GM10266 (cell line): ENCODE results near the gene TRAF4.

Experiments
- DNase-seq: peaks from one replicate; pipeline ENCODE4 v3.0.0; 2012; ENCODE audit errors: extremely low spot score
- CTCF ChIP-seq: IDR thresholded peaks from 2 replicates; pipeline ENCODE4 v1.5.1; 2012; ENCODE audit warnings: mild to moderate bottlenecking, low read depth; ENCODE audit not compliant: control insufficient read depth, insufficient read depth; ENCODE audit errors: missing control alignments

The TRAF4 gene

GRCh38 chr17:28743243-28744103 lies at the start of gene TRAF4:
Gene TRAF4, plus strand, starts transcription at chr17:28744011. Its CDS starts 102 bp downstream, at chr17:28744113.
- DNase-seq, result peak; percentile 91
- TF ChIP-seq CTCF, result peak; percentile 46

- DNase-seq, result no peak
- TF ChIP-seq CTCF, result no peak
These were observed 45.4 kb upstream of the TRAF4 start for GRCh38 chr17:28698253-28698941.

GRCh38 chr17:28700278-28700677 lies 43.5 kb upstream of the TRAF4 start:
- no peak for DNase-seq

GRCh38 chr17:28700830-28701492 lies 42.9 kb upstream of the TRAF4 start:
- no peak for TF ChIP-seq CTCF
- DNase-seq, result no peak

More at GRCh38 chr17:28700278-28700677, 43.5 kb upstream of the TRAF4 start:
- no peak for TF ChIP-seq CTCF

- TF ChIP-seq CTCF, result no peak
- DNase-seq, result no peak
These were observed 41.6 kb upstream of the TRAF4 start for GRCh38 chr17:28702026-28702751.

GRCh38 chr17:28702752-28703150 lies 41.1 kb upstream of the TRAF4 start:
- no peak for DNase-seq
- TF ChIP-seq CTCF, result no peak
